Spinal cord (tissue), 10 donors: ENCODE results near the gene ARFIP2. TPM values are rescaled to one million over a fixed set of nuclear protein-coding genes. Genes with fewer than 3 reads are reported as not detected.

Source experiments
- DNase-seq, 6 donors: peaks; one replicate each; pipeline versions ENCODE4 v3.0.0 to v3.0.0-alpha.2; 2013 to 2015; ENCODE audit warnings: low spot score in 6 of 6, low read depth in 4 of 6
- H3K27ac ChIP-seq: one replicate; pipeline ENCODE4 v1.5.1; 2013; ENCODE audit warnings: low read depth, low read length, control low read depth
- H3K27me3 ChIP-seq: one replicate; pipeline ENCODE4 v1.6.1; 2013; ENCODE audit warnings: low read length; ENCODE audit not compliant: control insufficient read depth, insufficient read depth
- H3K36me3 ChIP-seq: one replicate; pipeline ENCODE4 v1.6.1; 2013; ENCODE audit warnings: low read length; ENCODE audit not compliant: control insufficient read depth, insufficient read depth
- H3K4me1 ChIP-seq: one replicate; pipeline ENCODE4 v1.6.1; 2013; ENCODE audit warnings: low read length; ENCODE audit not compliant: control insufficient read depth, insufficient read depth
- H3K4me3 ChIP-seq: one replicate; pipeline ENCODE4 v1.5.1; 2013; ENCODE audit warnings: low read depth, low read length, control low read depth
- H3K9me3 ChIP-seq: one replicate; pipeline ENCODE4 v1.6.1; 2013; ENCODE audit warnings: low read length; ENCODE audit not compliant: control insufficient read depth, insufficient read depth
- WGBS: methylation state at CpG from one replicate; pipeline ENCODE4 v1.1.5; 2013; ENCODE audit warnings: missing lambda C conversion rate; ENCODE audit not compliant: insufficient coverage; 5-methylcytosine and 5-hydroxymethylcytosine counted together
- polyA plus RNA-seq, 2 donors: library from polyadenylated mRNA; unstranded; fragments of 120-200 nt; gene quantifications; one replicate each; pipeline ENCODE4 v1.2.1, GENCODE V29; 2013; ENCODE audit not compliant: insufficient read length in 2 of 2
- total RNA-seq, 2 donors: library from RNA; depleted of rRNA in 1 of 2; stranded (reverse); fragments of 120-200 nt in 1 of 2; fragments of >200 nt in 1 of 2; gene quantifications; one replicate each; pipeline versions ENCODE4 v1.2.3 to v1.2.4, GENCODE V29; 2013 to 2014
- donor health status: healthy.

The ARFIP2 gene
- total and polyA plus RNA-seq, 4 donors = 30.5 to 66.4 (median 52.3) TPM

- no peak for DNase-seq
- H3K4me3 ChIP-seq = no peak overlapping the region
- H3K4me1 ChIP-seq = no peaks in the 10 kb centered on the region
- no peak overlapping the region for H3K27ac ChIP-seq
- H3K27me3 ChIP-seq = no peaks in the 10 kb centered on the region
- no peaks in the 10 kb centered on the region for H3K9me3 ChIP-seq
- WGBS = 71% methylated on average over 1 of the region's 2 CpGs
- H3K36me3 ChIP-seq = peaks cover 73% of the 10 kb centered on the region
These were observed 26.1 kb downstream of the ARFIP2 start for GRCh38 chr11:6455070-6455469.

DNA sequence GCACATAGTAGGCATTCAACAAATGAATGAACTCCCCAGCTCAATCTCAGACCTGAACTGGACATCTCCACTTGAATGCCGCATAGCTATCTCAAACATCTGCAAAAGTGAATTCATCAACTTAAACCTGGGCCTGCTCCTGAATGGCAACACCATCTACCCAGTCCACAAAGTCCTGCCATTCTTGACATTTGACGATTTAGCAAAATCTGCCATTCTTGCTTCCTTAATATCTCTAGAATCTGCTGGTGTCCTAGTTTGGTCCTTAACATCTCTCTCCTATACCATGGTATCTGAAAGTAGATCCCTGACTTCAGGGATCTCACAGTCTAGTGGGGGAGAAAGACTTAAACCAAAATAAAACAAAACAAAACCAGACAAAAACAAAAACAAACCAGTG is 28.0 kb downstream of the ARFIP2 start:
- no peaks in the 10 kb centered on the region for H3K9me3 ChIP-seq
- peaks cover 81% of the 10 kb centered on the region for H3K36me3 ChIP-seq
- 94% methylated on average over 2 of the region's 2 CpGs for whole genome bisulfite sequencing
- no peak overlapping the region for H3K4me3 ChIP-seq
- no peak overlapping the region for H3K27ac ChIP-seq
- no peaks in the 10 kb centered on the region for H3K27me3 ChIP-seq
- DNase-seq = no peak
- H3K4me1 ChIP-seq = no peaks in the 10 kb centered on the region

GRCh38 chr11:6452219-6452618 is 28.9 kb downstream of the ARFIP2 start:
- H3K9me3 ChIP-seq = no peaks in the 10 kb centered on the region
- no peak overlapping the region for H3K27ac ChIP-seq
- H3K36me3 ChIP-seq = peaks cover 74% of the 10 kb centered on the region
- no peaks in the 10 kb centered on the region for H3K4me1 ChIP-seq
- no peak for DNase-seq
- 86% methylated on average over 1 of the region's 3 CpGs for WGBS
- no peak overlapping the region for H3K4me3 ChIP-seq
- no peaks in the 10 kb centered on the region for H3K27me3 ChIP-seq

DNA sequence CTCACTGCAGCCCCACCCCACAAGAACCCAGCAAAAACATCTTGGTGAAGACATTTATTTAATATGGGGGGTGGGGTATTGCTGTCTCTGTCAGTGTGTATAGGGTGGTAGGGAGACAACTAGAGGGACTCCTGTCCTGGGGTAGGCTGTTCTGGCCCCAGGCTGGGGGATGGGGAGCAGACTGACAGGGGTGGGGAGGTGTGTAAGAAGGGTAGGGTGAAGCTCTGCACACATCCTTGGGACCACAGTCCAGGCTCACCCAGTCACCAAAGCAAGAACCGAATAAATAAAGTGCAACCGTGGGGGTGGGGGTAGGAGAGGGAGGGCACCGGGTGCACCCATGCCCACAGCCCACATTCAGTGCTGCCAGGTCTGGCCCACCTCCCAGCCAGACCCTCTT is 32.6 kb downstream of the ARFIP2 start:
- Histone ChIP-seq H3K36me3 (peaks cover 44% of the 10 kb centered on the region), H3K27ac (no peak overlapping the region), H3K4me3 (no peak overlapping the region), H3K4me1 (no peaks in the 10 kb centered on the region), H3K9me3 (no peaks in the 10 kb centered on the region), H3K27me3 (no peaks in the 10 kb centered on the region)
- no CpG with 5 or more reads among the region's 3 CpGs for WGBS
- DNase-seq = no peak

- H3K36me3 ChIP-seq = peaks cover 5% of the 10 kb centered on the region
- no peaks in the 10 kb centered on the region for H3K9me3 ChIP-seq
- no peak overlapping the region for H3K4me3 ChIP-seq
- H3K27me3 ChIP-seq = no peaks in the 10 kb centered on the region
- no peaks in the 10 kb centered on the region for H3K4me1 ChIP-seq
- WGBS = 23% methylated on average over 5 of the region's 5 CpGs
- H3K27ac ChIP-seq = no peak overlapping the region
- DNase-seq = peak in 3 of 6 donors; percentile 6 to 67 (median 67)
These were observed 37.7 kb downstream of the ARFIP2 start for GRCh38 chr11:6443269-6444003.

- H3K27me3 ChIP-seq = no peaks in the 10 kb centered on the region
- H3K36me3 ChIP-seq = no peaks in the 10 kb centered on the region
- no peaks in the 10 kb centered on the region for H3K9me3 ChIP-seq
- H3K27ac ChIP-seq = no peak overlapping the region
- H3K4me1 ChIP-seq = no peaks in the 10 kb centered on the region
- no peak for DNase-seq
- 90% methylated on average over 4 of the region's 4 CpGs for WGBS
- no peak overlapping the region for H3K4me3 ChIP-seq
These were observed 38.7 kb downstream of the ARFIP2 start for GRCh38 chr11:6442441-6442840.

DNA sequence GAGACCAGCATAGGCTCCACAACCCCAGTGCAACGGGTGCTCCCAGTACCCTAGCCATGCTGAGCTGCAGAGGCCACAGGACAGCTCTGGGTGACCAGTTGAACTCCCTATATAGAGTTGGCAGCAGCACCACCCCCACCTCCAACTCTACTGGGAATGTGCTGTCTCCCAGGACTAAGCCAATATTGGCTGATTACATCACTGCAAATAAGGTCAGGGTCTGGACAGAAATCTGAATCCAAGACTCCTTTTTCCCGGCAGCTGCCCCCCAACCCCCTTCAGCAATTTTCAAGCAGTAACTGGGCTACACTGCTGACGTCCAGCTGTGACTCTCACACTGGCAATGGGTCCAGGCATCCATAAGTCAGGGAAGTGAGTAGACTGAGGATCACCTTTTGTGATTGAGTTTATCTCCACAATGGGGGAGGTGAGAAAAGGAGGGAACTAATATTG is 40.2 kb downstream of the ARFIP2 start, which contains the start of gene HPX:
Gene HPX (minus strand): TSS at position 82 of the 453 bp plus-strand sequence. CDS start 24 bp downstream, at position 58.
- H3K27ac ChIP-seq = no peak within 1 kb of the TSS
- no peak within 1 kb of the TSS for H3K4me3 ChIP-seq
- H3K4me1 ChIP-seq = no peaks in the 10 kb centered on the region
- H3K27me3 ChIP-seq = no peaks in the 10 kb centered on the region
- no peak for DNase-seq
- WGBS = 86% methylated on average over 2 of the region's 3 CpGs
- no peaks in the 10 kb centered on the region for H3K9me3 ChIP-seq
- no peaks in the 10 kb centered on the region for H3K36me3 ChIP-seq

GRCh38 chr11:6438979-6439571 is 42.1 kb downstream of the ARFIP2 start:
- Histone ChIP-seq H3K36me3 (no peaks in the 10 kb centered on the region), H3K9me3 (no peaks in the 10 kb centered on the region), H3K27ac (no peak overlapping the region), H3K27me3 (no peaks in the 10 kb centered on the region), H3K4me1 (no peaks in the 10 kb centered on the region), H3K4me3 (no peak overlapping the region)
- WGBS = 11% methylated on average over 1 of the region's 1 CpG
- DNase-seq = peak in 3 of 6 donors; percentile 6 to 74 (median 58)

DNA sequence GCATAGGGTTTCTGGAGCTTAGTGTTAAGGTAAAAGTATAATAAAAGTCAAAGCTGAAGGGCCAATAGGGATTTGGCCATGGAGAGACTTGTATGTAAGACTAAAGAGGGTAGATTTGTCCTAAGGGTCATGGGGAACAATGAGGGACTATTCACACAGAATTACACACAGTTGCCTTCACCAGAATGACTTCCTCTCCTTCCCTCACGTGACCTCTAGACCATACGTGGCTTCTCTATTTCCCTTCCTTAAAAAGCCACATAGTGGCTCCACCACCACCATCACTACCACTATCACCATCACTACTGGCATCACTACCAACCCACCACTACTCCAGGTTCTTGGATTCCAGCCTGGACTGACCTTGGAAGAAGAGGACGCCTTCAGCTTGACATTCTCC is 43.1 kb downstream of the ARFIP2 start:
- Histone ChIP-seq H3K4me3 (no peak overlapping the region), H3K4me1 (no peaks in the 10 kb centered on the region), H3K9me3 (no peaks in the 10 kb centered on the region), H3K36me3 (no peaks in the 10 kb centered on the region), H3K27ac (no peak overlapping the region), H3K27me3 (no peaks in the 10 kb centered on the region)
- WGBS = 81% methylated on average over 3 of the region's 3 CpGs
- no peak for DNase-seq

GRCh38 chr11:6437423-6437822 is 43.7 kb downstream of the ARFIP2 start:
- 93% methylated on average over 7 of the region's 12 CpGs for WGBS
- H3K4me1 ChIP-seq = no peaks in the 10 kb centered on the region
- no peak for DNase-seq

More at GRCh38 chr11:6437423-6437822, 43.7 kb downstream of the ARFIP2 start:
- Histone ChIP-seq H3K27me3 (no peaks in the 10 kb centered on the region), H3K9me3 (no peaks in the 10 kb centered on the region), H3K4me3 (no peak overlapping the region), H3K36me3 (no peaks in the 10 kb centered on the region), H3K27ac (no peak overlapping the region)
